OCI-LY3 (cell line): ENCODE results near the gene PCF11.

Experiments used
- H2AFZ ChIP-seq: fragments of 200-600, 300-600 bp; shearing (Covaris generic); 2 replicates; pipeline ENCODE4 v1.6.0; 2014; ENCODE audit warnings: antibody characterized with exemption, low read depth, low read length
- H3K27ac ChIP-seq: fragments of 200-600, 300-600 bp; sonication (generic); 2 replicates; pipeline ENCODE4 v1.5.1; 2014; ENCODE audit warnings: mild to moderate bottlenecking, low read length, moderate library complexity, mixed read lengths
- H3K27me3 ChIP-seq: fragments of 200-600, 300-600 bp; sonication (generic); 2 replicates; pipeline ENCODE4 v1.6.1; 2014; ENCODE audit warnings: low read depth, low read length, mixed read lengths
- H3K36me3 ChIP-seq: fragments of 200-600, 300-600 bp; sonication (generic); replicated peaks from 2 replicates; pipeline ENCODE3; 2014; ENCODE audit warnings: low read depth, low read length, mixed read lengths
- H3K4me1 ChIP-seq: fragments of 300-600, 200-600 bp; sonication (generic); 2 replicates; pipeline ENCODE4 v1.6.1; 2014; ENCODE audit warnings: low read length, mixed read lengths
- H3K4me2 ChIP-seq: fragments of 200-600, 300-600 bp; sonication (generic); 2 replicates; pipeline ENCODE4 v1.6.1; 2014; ENCODE audit warnings: low read length, mixed read lengths
- H3K4me3 ChIP-seq: fragments of 300-600, 200-600 bp; sonication (generic); 2 replicates; pipeline ENCODE4 v1.5.1; 2014; ENCODE audit warnings: antibody characterized with exemption, mild to moderate bottlenecking, low read length, moderate library complexity
- H3K79me2 ChIP-seq: fragments of 300-600, 200-600 bp; shearing (Covaris generic); 2 replicates; pipeline ENCODE4 v1.6.1; 2014; ENCODE audit warnings: mild to moderate bottlenecking, low read length, mixed read lengths
- H3K9ac ChIP-seq: fragments of 300-600, 200-600 bp; shearing (Covaris generic); 2 replicates; pipeline ENCODE4 v1.6.0; 2014; ENCODE audit warnings: mild to moderate bottlenecking, low read length, moderate library complexity
- H3K9me3 ChIP-seq: fragments of 200-600, 300-600 bp; shearing (Covaris generic); 2 replicates; pipeline ENCODE4 v1.6.1; 2014; ENCODE audit warnings: low read length, mixed read lengths; ENCODE audit not compliant: insufficient read depth
- H4K20me1 ChIP-seq: fragments of 200-600, 300-600 bp; sonication (generic); 2 replicates; pipeline ENCODE4 v1.6.1; 2016; ENCODE audit warnings: low read length, mixed read lengths; ENCODE audit not compliant: insufficient read depth
- EZH2phosphoT487 ChIP-seq: fragments of 200-600 bp; shearing (Covaris generic); IDR thresholded peaks from 2 replicates; pipeline ENCODE4 v1.6.1; 2018; ENCODE audit warnings: antibody characterized with exemption, mixed run types, low read depth
- TF ChIP-seq, protein P1 (sequence below): fragments of 200-600, 300-600 bp; sonication (generic); IDR thresholded peaks from 2 replicates; pipeline ENCODE4 v1.5.1; 2014; ENCODE audit warnings: antibody characterized with exemption, low read length, low read depth

The PCF11 gene, protein sequence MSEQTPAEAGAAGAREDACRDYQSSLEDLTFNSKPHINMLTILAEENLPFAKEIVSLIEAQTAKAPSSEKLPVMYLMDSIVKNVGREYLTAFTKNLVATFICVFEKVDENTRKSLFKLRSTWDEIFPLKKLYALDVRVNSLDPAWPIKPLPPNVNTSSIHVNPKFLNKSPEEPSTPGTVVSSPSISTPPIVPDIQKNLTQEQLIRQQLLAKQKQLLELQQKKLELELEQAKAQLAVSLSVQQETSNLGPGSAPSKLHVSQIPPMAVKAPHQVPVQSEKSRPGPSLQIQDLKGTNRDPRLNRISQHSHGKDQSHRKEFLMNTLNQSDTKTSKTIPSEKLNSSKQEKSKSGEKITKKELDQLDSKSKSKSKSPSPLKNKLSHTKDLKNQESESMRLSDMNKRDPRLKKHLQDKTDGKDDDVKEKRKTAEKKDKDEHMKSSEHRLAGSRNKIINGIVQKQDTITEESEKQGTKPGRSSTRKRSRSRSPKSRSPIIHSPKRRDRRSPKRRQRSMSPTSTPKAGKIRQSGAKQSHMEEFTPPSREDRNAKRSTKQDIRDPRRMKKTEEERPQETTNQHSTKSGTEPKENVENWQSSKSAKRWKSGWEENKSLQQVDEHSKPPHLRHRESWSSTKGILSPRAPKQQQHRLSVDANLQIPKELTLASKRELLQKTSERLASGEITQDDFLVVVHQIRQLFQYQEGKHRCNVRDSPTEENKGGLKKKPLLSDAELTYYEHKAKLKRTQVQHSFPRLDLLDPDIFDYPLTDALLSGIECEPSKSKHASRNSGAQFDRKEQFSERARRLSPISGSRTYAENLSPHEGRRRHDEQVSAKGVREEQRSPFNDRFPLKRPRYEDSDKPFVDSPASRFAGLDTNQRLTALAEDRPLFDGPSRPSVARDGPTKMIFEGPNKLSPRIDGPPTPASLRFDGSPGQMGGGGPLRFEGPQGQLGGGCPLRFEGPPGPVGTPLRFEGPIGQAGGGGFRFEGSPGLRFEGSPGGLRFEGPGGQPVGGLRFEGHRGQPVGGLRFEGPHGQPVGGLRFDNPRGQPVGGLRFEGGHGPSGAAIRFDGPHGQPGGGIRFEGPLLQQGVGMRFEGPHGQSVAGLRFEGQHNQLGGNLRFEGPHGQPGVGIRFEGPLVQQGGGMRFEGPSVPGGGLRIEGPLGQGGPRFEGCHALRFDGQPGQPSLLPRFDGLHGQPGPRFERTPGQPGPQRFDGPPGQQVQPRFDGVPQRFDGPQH (N-terminal part only)

DNA sequence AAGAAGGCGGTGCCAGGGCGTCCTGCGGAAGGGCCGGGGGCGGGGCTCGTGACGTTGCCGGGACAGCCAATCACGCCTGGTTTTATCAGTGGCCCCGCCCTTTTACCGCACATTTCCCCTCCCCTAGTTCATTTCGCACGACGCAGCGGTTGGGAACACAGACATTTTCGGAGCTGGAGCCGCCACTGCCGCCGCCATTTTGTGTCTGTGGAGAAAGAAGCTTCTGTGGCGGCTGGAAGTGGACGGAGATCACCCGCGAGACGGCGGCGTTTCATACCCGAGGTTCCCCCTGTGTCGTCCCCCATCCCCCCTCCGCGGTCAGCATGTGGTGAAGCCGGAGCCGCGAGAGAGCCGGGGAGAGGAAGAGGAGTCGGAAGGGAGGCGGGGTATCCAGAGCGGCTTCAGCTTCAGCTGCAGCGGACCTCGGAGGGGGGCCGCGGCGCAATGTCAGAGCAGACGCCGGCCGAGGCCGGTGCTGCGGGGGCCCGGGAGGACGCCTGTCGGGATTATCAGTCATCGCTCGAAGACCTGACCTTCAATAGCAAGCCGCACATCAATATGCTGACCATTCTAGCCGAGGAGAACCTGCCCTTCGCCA lies at the start of gene PCF11:
TSS of gene PCF11 (plus strand) at position 136 of the 598 bp plus-strand sequence. CDS start at position 445, 309 bp downstream.
- TF ChIP-seq EZH2phosphoT487 = no peak
- TF ChIP-seq, protein P1, sequence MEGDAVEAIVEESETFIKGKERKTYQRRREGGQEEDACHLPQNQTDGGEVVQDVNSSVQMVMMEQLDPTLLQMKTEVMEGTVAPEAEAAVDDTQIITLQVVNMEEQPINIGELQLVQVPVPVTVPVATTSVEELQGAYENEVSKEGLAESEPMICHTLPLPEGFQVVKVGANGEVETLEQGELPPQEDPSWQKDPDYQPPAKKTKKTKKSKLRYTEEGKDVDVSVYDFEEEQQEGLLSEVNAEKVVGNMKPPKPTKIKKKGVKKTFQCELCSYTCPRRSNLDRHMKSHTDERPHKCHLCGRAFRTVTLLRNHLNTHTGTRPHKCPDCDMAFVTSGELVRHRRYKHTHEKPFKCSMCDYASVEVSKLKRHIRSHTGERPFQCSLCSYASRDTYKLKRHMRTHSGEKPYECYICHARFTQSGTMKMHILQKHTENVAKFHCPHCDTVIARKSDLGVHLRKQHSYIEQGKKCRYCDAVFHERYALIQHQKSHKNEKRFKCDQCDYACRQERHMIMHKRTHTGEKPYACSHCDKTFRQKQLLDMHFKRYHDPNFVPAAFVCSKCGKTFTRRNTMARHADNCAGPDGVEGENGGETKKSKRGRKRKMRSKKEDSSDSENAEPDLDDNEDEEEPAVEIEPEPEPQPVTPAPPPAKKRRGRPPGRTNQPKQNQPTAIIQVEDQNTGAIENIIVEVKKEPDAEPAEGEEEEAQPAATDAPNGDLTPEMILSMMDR = no peak
- peaks cover 43% of the 10 kb centered on the region for H3K36me3 ChIP-seq
- H4K20me1 ChIP-seq = peaks cover 39% of the 10 kb centered on the region
- peak within 1 kb of the TSS; percentile 96 for H3K4me2 ChIP-seq
- peak within 1 kb of the TSS; percentile 92 for H3K4me3 ChIP-seq
- H3K27me3 ChIP-seq = no peaks in the 10 kb centered on the region
- H3K27ac ChIP-seq = peak within 1 kb of the TSS; percentile 88
- H3K79me2 ChIP-seq = peaks cover 52% of the 10 kb centered on the region
- peak within 1 kb of the TSS; percentile 96 for H3K9ac ChIP-seq
- H2AFZ ChIP-seq = peak within 1 kb of the TSS; percentile 56
- peaks cover 47% of the 10 kb centered on the region for H3K4me1 ChIP-seq
- no peaks in the 10 kb centered on the region for H3K9me3 ChIP-seq

DNA sequence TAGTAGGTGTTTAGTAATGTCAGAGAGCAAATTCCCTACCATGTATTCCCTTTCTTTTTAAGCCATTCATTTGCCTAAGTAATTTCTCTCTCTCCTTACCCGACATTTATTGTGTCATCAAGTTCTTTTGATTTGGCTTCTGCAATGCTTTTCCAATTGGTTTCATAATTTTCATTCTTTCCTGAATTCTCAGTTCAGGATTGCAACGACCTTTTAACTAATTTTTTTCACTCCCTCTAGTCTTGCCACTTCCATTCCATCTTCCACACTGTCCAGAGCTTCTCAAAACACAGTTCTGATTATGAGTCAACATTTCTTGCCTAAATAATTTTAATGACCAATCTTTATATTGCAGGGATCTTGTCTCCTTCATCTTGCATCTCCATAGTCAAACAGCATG lies 44.0 kb upstream of the PCF11 start:
- no peaks in the 10 kb centered on the region for H4K20me1 ChIP-seq
- no peaks in the 10 kb centered on the region for H3K79me2 ChIP-seq
- H3K27me3 ChIP-seq = no peaks in the 10 kb centered on the region
- no peak overlapping the region for H3K27ac ChIP-seq
- H2AFZ ChIP-seq = no peak overlapping the region
- H3K9me3 ChIP-seq = no peaks in the 10 kb centered on the region
- no peaks in the 10 kb centered on the region for H3K36me3 ChIP-seq
- no peak overlapping the region for H3K4me3 ChIP-seq
- peaks cover 23% of the 10 kb centered on the region for H3K4me1 ChIP-seq
- H3K9ac ChIP-seq = no peak overlapping the region
- TF ChIP-seq EZH2phosphoT487 = no peak
- TF ChIP-seq, protein P1 = no peak
- H3K4me2 ChIP-seq = no peak overlapping the region

DNA sequence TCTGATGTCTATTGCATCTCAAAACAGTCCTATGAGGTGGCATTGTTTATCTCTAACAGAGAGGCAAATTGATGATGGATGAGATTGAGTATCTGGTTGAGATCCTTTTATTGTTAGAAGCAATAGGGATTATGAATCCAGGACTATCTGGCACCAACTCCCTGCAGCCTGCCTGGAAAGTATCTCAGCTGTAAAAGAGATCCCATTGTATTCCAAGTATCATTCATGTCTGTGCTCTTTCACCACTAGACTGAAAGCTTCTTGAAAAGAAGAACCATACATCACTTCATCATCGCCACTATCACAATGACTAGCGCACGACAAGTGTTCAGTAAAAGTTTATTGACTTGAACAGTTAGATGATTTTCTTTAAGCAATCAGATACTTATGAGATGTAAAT lies 41.9 kb upstream of the PCF11 start:
- H3K27ac ChIP-seq = no peak overlapping the region
- no peaks in the 10 kb centered on the region for H3K27me3 ChIP-seq
- no peaks in the 10 kb centered on the region for H3K36me3 ChIP-seq
- TF ChIP-seq, protein P1 = no peak
- no peak for TF ChIP-seq EZH2phosphoT487
- H3K4me2 ChIP-seq = no peak overlapping the region
- no peaks in the 10 kb centered on the region for H3K79me2 ChIP-seq
- H4K20me1 ChIP-seq = no peaks in the 10 kb centered on the region
- H2AFZ ChIP-seq = no peak overlapping the region
- no peak overlapping the region for H3K4me3 ChIP-seq
- no peak overlapping the region for H3K9ac ChIP-seq
- H3K4me1 ChIP-seq = peaks cover 29% of the 10 kb centered on the region
- H3K9me3 ChIP-seq = no peaks in the 10 kb centered on the region
